Activated T-helper 17 cell treated with anti-CD3 and anti-CD28 coated beads, Interleukin-2, amount 50 U/mL, for 72 hours (primary cell): ENCODE data around the gene HDHD5. TPM values are rescaled to one million over a fixed set of nuclear protein-coding genes. Genes with fewer than 3 reads are reported as not detected.

Source experiments
- ATAC-seq: fragments of 150-1000 bp; cut with Tn5 transposase; replicated peaks from 2 replicates; pipeline ENCODE4 v1.10.0; 2021; ENCODE audit warnings: mild to moderate bottlenecking, moderate library complexity
- H3K27ac Mint-ChIP-seq: one replicate; pipeline ENCODE4 v1.8.0; 2022; ENCODE audit warnings: mixed read lengths
- H3K27me3 Mint-ChIP-seq: one replicate; pipeline ENCODE4 v1.8.0; 2022; ENCODE audit warnings: mixed read lengths
- H3K36me3 Mint-ChIP-seq: one replicate; pipeline ENCODE4 v1.8.0; 2022; ENCODE audit warnings: low read depth, mild to moderate bottlenecking, mixed read lengths
- H3K4me1 Mint-ChIP-seq: one replicate; pipeline ENCODE4 v1.8.0; 2022; ENCODE audit warnings: mixed read lengths
- H3K4me3 Mint-ChIP-seq: one replicate; pipeline ENCODE4 v1.8.0; 2022; ENCODE audit warnings: mild to moderate bottlenecking, mixed read lengths
- H3K9me3 Mint-ChIP-seq: one replicate; pipeline ENCODE4 v1.8.0; 2022; ENCODE audit warnings: mixed read lengths
- total RNA-seq, 2 donors: library from RNA; stranded (reverse); gene quantifications; one replicate each; pipeline ENCODE4 v1.2.3, GENCODE V29; 2022

The HDHD5 gene
- total RNA-seq, 2 donors from 2014 or later: 44.6 to 56.0 TPM

GRCh38 chr22:17109113-17109865 is 49.8 kb downstream of the HDHD5 start:
- Mint-ChIP-seq H3K4me3 (no peak overlapping the region), H3K36me3 (peaks cover 64% of the 10 kb centered on the region)

GRCh38 chr22:17108256-17109112 is 50.6 kb downstream of the HDHD5 start:
- ATAC-seq: no peak
- H3K27ac Mint-ChIP-seq: no peak overlapping the region
- H3K9me3 Mint-ChIP-seq: no peaks in the 10 kb centered on the region
- H3K4me3 Mint-ChIP-seq: no peak overlapping the region
- H3K36me3 Mint-ChIP-seq: peaks cover 66% of the 10 kb centered on the region
- no peaks in the 10 kb centered on the region for H3K27me3 Mint-ChIP-seq
- peaks cover 19% of the 10 kb centered on the region for H3K4me1 Mint-ChIP-seq

More at GRCh38 chr22:17109113-17109865, 49.8 kb downstream of the HDHD5 start:
- Mint-ChIP-seq H3K9me3 (no peaks in the 10 kb centered on the region), H3K27ac (no peak overlapping the region), H3K4me1 (peaks cover 22% of the 10 kb centered on the region), H3K27me3 (no peaks in the 10 kb centered on the region)
- no peak for ATAC-seq

GRCh38 chr22:17107547-17107810 is 51.6 kb downstream of the HDHD5 start:
- Mint-ChIP-seq H3K4me1 (peaks cover 15% of the 10 kb centered on the region), H3K27me3 (no peaks in the 10 kb centered on the region), H3K27ac (peak overlapping the region; percentile 50), H3K9me3 (no peaks in the 10 kb centered on the region), H3K36me3 (peaks cover 75% of the 10 kb centered on the region), H3K4me3 (no peak overlapping the region)
- no peak for ATAC-seq

GRCh38 chr22:17106785-17107546 is 52.1 kb downstream of the HDHD5 start:
- H3K27me3 Mint-ChIP-seq: no peaks in the 10 kb centered on the region
- peak overlapping the region; percentile 50 for H3K27ac Mint-ChIP-seq
- H3K4me1 Mint-ChIP-seq: peaks cover 15% of the 10 kb centered on the region
- no peaks in the 10 kb centered on the region for H3K9me3 Mint-ChIP-seq
- H3K4me3 Mint-ChIP-seq: peak overlapping the region; percentile 45
- peak; percentile 70 for ATAC-seq
- peaks cover 80% of the 10 kb centered on the region for H3K36me3 Mint-ChIP-seq

GRCh38 chr22:17106161-17106784 is 52.8 kb downstream of the HDHD5 start:
- Mint-ChIP-seq H3K36me3 (peaks cover 83% of the 10 kb centered on the region), H3K9me3 (no peaks in the 10 kb centered on the region), H3K27me3 (no peaks in the 10 kb centered on the region), H3K4me1 (peaks cover 13% of the 10 kb centered on the region), H3K4me3 (peak overlapping the region; percentile 45), H3K27ac (no peak overlapping the region)
- peak; percentile 46 for ATAC-seq

GRCh38 chr22:17105143-17106129 is 53.6 kb downstream of the HDHD5 start:
- Mint-ChIP-seq H3K36me3 (peaks cover 83% of the 10 kb centered on the region), H3K9me3 (no peaks in the 10 kb centered on the region), H3K27ac (no peak overlapping the region), H3K4me3 (no peak overlapping the region), H3K4me1 (peaks cover 13% of the 10 kb centered on the region), H3K27me3 (no peaks in the 10 kb centered on the region)
- ATAC-seq: no peak

- Mint-ChIP-seq H3K4me3 (no peak overlapping the region), H3K27ac (no peak overlapping the region), H3K4me1 (peaks cover 13% of the 10 kb centered on the region), H3K27me3 (no peaks in the 10 kb centered on the region), H3K9me3 (no peaks in the 10 kb centered on the region), H3K36me3 (peaks cover 83% of the 10 kb centered on the region)
- ATAC-seq: no peak
Measured at GRCh38 chr22:17104336-17104935, 54.6 kb downstream of the HDHD5 start.

- Mint-ChIP-seq H3K4me3 (no peak overlapping the region), H3K4me1 (peaks cover 22% of the 10 kb centered on the region), H3K9me3 (no peaks in the 10 kb centered on the region), H3K27me3 (no peaks in the 10 kb centered on the region), H3K36me3 (peaks cover 91% of the 10 kb centered on the region), H3K27ac (no peak overlapping the region)
- ATAC-seq: no peak
Measured at GRCh38 chr22:17103351-17103750, 55.7 kb downstream of the HDHD5 start.

- Mint-ChIP-seq H3K27ac (peak overlapping the region; percentile 66), H3K4me3 (no peak overlapping the region), H3K4me1 (peaks cover 28% of the 10 kb centered on the region), H3K27me3 (no peaks in the 10 kb centered on the region), H3K36me3 (peaks cover 91% of the 10 kb centered on the region), H3K9me3 (no peaks in the 10 kb centered on the region)
- ATAC-seq: no peak
Measured at GRCh38 chr22:17102297-17102667, 56.8 kb downstream of the HDHD5 start.

- H3K9me3 Mint-ChIP-seq: no peaks in the 10 kb centered on the region
- peak; percentile 27 for ATAC-seq
- peaks cover 33% of the 10 kb centered on the region for H3K4me1 Mint-ChIP-seq
- H3K4me3 Mint-ChIP-seq: no peak overlapping the region
- H3K27me3 Mint-ChIP-seq: no peaks in the 10 kb centered on the region
- H3K36me3 Mint-ChIP-seq: peaks cover 90% of the 10 kb centered on the region
- H3K27ac Mint-ChIP-seq: peak overlapping the region; percentile 66
Measured at GRCh38 chr22:17101475-17102296, 57.4 kb downstream of the HDHD5 start.

GRCh38 chr22:17100621-17101020 is 58.5 kb downstream of the HDHD5 start:
- Mint-ChIP-seq H3K9me3 (no peaks in the 10 kb centered on the region), H3K4me1 (peaks cover 33% of the 10 kb centered on the region), H3K27me3 (no peaks in the 10 kb centered on the region), H3K27ac (no peak overlapping the region), H3K36me3 (peaks cover 81% of the 10 kb centered on the region), H3K4me3 (no peak overlapping the region)
- no peak for ATAC-seq

GRCh38 chr22:17098379-17098819 is 60.7 kb downstream of the HDHD5 start:
- peak overlapping the region; percentile 58 for H3K27ac Mint-ChIP-seq
- H3K4me1 Mint-ChIP-seq: peaks cover 44% of the 10 kb centered on the region
- peaks cover 72% of the 10 kb centered on the region for H3K36me3 Mint-ChIP-seq
- peak overlapping the region; percentile 29 for H3K4me3 Mint-ChIP-seq
- peak; percentile 85 for ATAC-seq
- H3K9me3 Mint-ChIP-seq: no peaks in the 10 kb centered on the region
- H3K27me3 Mint-ChIP-seq: no peaks in the 10 kb centered on the region
